ENCODE data around the gene TIGD6. TPM values are rescaled to one million over a fixed set of nuclear protein-coding genes. Genes with fewer than 3 reads are reported as not detected.
"Not testable (repeated sequence)": the region's sequence is repeated elsewhere in the genome, so short reads cannot be mapped to it uniquely, and the experiment has no call there.

TIGD6 gene
- polyA plus RNA-seq, 4 donors, result 5.6 to 7.5 (median 6.8) TPM

DNA sequence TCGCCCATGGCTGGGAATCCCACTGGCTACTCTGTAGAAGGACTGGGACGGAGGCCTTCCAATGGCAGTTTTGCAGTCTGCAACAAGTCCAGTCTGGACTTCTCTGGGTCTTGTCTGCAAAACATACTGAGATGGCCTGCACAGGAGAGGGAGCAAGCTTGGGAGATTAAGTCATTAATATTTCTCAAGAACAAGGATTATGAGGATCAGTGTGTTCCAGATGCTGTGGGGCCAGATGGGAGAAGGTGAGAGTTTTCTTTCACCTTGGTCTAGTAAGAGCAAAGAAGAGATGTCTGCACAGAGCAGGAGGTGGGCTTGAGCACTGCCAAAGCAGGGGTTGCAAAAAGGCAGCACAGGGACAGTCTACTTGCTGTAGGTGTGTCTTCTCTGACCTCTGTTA, 55.8 kb downstream of the TIGD6 start, which contains the start of gene PDE6A:
PDE6A (minus strand) TSS at position 128 of the 400 bp plus-strand sequence; CDS start at position 8, 120 bp downstream.
- DNase-seq (ENCODE audit: low read depth in 4 of 4, low spot score in 2 of 4), result no peak

DNA sequence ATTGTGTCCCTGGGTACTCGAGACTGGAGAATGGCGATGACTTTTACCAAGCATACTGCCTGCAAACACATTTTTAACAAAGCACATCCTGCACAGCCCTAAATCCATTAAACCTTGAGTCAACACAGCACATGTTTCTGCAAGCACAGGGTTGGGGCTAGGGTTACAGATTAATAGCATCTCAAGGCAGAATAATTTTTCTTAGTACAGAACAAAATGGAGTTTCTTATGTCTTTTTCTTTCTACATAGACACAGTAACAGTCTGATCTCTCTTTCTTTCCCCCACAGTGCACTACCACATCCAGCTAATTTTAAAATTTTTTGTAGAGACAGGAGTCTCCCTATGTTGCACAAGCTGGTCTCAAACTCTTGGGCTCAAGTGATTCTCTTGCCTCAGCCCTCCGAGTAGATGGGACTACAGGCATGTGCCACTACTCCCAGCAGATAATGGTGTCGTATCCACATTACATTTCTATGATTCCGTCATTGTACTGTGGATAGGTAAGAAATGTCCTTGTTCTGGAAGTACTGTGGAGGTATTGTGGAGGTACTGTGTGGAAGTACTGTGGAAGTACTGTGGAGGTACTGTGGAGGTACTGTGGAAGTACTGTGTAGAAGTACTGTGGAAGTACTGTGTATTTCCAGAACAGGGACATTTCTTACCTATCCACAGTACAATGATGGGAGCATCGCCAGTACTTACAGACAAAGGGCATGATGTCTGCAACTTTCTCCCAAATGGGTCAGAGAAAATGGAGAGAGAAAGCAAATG, 57.1 kb downstream of the TIGD6 start:
- DNase-seq (ENCODE audit: low read depth in 4 of 4, low spot score in 2 of 4), result not testable (repeated sequence)

Other genes starting within 250 kb of the TIGD6 start
- gene PDE6A, start 55.9 kb downstream of the TIGD6 start, polyA plus RNA-seq (ENCODE audit: insufficient read length in 4 of 4), result under 1 TPM; 0.11 to 0.24 (median 0.15) TPM
- gene SLC26A2, start 39.9 kb downstream of the TIGD6 start, polyA plus RNA-seq (ENCODE audit: insufficient read length in 4 of 4), result 10 to 100 TPM; 17.8 to 21.1 (median 18.4) TPM
- 10 to 100 TPM; 25.9 to 40.4 (median 33.3) TPM for gene HMGXB3, start 85 bp upstream of the TIGD6 start, polyA plus RNA-seq (ENCODE audit: insufficient read length in 4 of 4)
- gene CSF1R, start 85.9 kb upstream of the TIGD6 start, polyA plus RNA-seq (ENCODE audit: insufficient read length in 4 of 4), result 10 to 100 TPM; 13.7 to 18.0 (median 16.9) TPM
- 100 to 1,000 TPM; 130 to 148 (median 143) TPM for gene PDGFRB, start 155.2 kb upstream of the TIGD6 start, polyA plus RNA-seq (ENCODE audit: insufficient read length in 4 of 4)
- under 1 TPM; 0.47 to 0.76 (median 0.50) TPM for gene CDX1, start 166.1 kb upstream of the TIGD6 start, polyA plus RNA-seq (ENCODE audit: insufficient read length in 4 of 4)
- under 1 TPM in 3 of 4 donors, not detected in 1; 0.06 to 0.13 (median 0.08) TPM for gene SLC6A7, start 189.4 kb upstream of the TIGD6 start, polyA plus RNA-seq (ENCODE audit: insufficient read length in 4 of 4)

Data from left renal cortex interstitium (tissue), 4 donors.